H9 (cell line): ENCODE results near the gene ARID3A. TPM values are rescaled to one million over a fixed set of nuclear protein-coding genes. Genes with fewer than 3 reads are reported as not detected.

Experiments
- DNase-seq: peaks from one replicate; pipeline ENCODE4 v3.0.0-alpha.2; 2017
- H2AFZ ChIP-seq: one replicate; pipeline ENCODE4 v1.6.1; 2013; ENCODE audit warnings: mild to moderate bottlenecking, low read length, control low read depth, moderate library complexity
- H2AK5ac ChIP-seq: 2 replicates; pipeline ENCODE4 v1.6.1; 2013; ENCODE audit warnings: low read length, control low read depth, mixed read lengths; ENCODE audit not compliant: insufficient read length
- H2BK120ac ChIP-seq: one replicate; pipeline ENCODE4 v1.6.1; 2013; ENCODE audit warnings: low read depth, mild to moderate bottlenecking, low read length, control low read depth, inconsistent platforms; ENCODE audit not compliant: poor library complexity, severe bottlenecking
- H2BK12ac ChIP-seq: 2 replicates; pipeline ENCODE4 v1.6.1; 2013; ENCODE audit warnings: low read length, control low read depth, mixed read lengths, low read depth; ENCODE audit not compliant: insufficient read length
- H2BK15ac ChIP-seq: 2 replicates; pipeline ENCODE4 v1.6.1; 2013; ENCODE audit warnings: low read depth, low read length, control low read depth
- H2BK20ac ChIP-seq: one replicate; pipeline ENCODE4 v1.6.1; 2013; ENCODE audit warnings: low read depth, mild to moderate bottlenecking, low read length, control low read depth, inconsistent platforms; ENCODE audit not compliant: poor library complexity, severe bottlenecking
- H2BK5ac ChIP-seq: 2 replicates; pipeline ENCODE4 v1.6.1; 2013; ENCODE audit warnings: low read length, control low read depth, mixed read lengths; ENCODE audit not compliant: insufficient read length
- H3K14ac ChIP-seq: 2 replicates; pipeline ENCODE4 v1.6.1; 2013; ENCODE audit warnings: low read length, control low read depth; ENCODE audit not compliant: insufficient read depth
- H3K18ac ChIP-seq: 2 replicates; pipeline ENCODE4 v1.6.1; 2013; ENCODE audit warnings: low read depth, mild to moderate bottlenecking, mixed read lengths, low read length, control low read depth; ENCODE audit not compliant: insufficient read length
- H3K23ac ChIP-seq: 2 replicates; pipeline ENCODE4 v1.6.1; 2013; ENCODE audit warnings: low read length, control low read depth, mixed read lengths, low read depth; ENCODE audit not compliant: insufficient read length
- H3K23me2 ChIP-seq: 2 replicates; pipeline ENCODE4 v1.6.1; 2013; ENCODE audit warnings: low read depth, mild to moderate bottlenecking, mixed read lengths, low read length, control low read depth; ENCODE audit not compliant: insufficient read length, poor library complexity, severe bottlenecking
- H3K27ac ChIP-seq: 2 replicates; pipeline ENCODE4 v1.5.1; 2013; ENCODE audit warnings: low read length, control low read depth, mixed read lengths, low read depth; ENCODE audit not compliant: insufficient read length
- H3K27me3 ChIP-seq: 2 replicates; pipeline ENCODE4 v1.6.1; 2013; ENCODE audit warnings: low read length, control low read depth, inconsistent platforms; ENCODE audit not compliant: insufficient read depth
- H3K4ac ChIP-seq: 2 replicates; pipeline ENCODE4 v1.6.1; 2013; ENCODE audit warnings: low read depth, mild to moderate bottlenecking, control low read depth, inconsistent platforms, low read length, moderate library complexity
- H3K4me1 ChIP-seq: 2 replicates; pipeline ENCODE4 v1.6.1; 2013; ENCODE audit warnings: low read length, control low read depth, inconsistent platforms; ENCODE audit not compliant: insufficient read depth
- H3K4me2 ChIP-seq: 2 replicates; pipeline ENCODE4 v1.6.1; 2013; ENCODE audit warnings: low read length, control low read depth, mixed read lengths; ENCODE audit not compliant: insufficient read length, insufficient read depth
- H3K56ac ChIP-seq: 2 replicates; pipeline ENCODE4 v1.6.1; 2013; ENCODE audit warnings: low read depth, mild to moderate bottlenecking, mixed read lengths, low read length, control low read depth; ENCODE audit not compliant: insufficient read length
- H3K79me1 ChIP-seq: 2 replicates; pipeline ENCODE4 v1.6.1; 2013; ENCODE audit warnings: low read depth, mild to moderate bottlenecking, moderate library complexity, low read length, control low read depth, inconsistent platforms; ENCODE audit not compliant: insufficient read depth, poor library complexity, severe bottlenecking
- H3K79me2 ChIP-seq: 2 replicates; pipeline ENCODE4 v1.6.1; 2013; ENCODE audit warnings: low read length, control low read depth, inconsistent platforms; ENCODE audit not compliant: insufficient read depth
- H3K9ac ChIP-seq: 2 replicates; pipeline ENCODE4 v1.6.1; 2013; ENCODE audit warnings: low read length, control low read depth, mixed read lengths; ENCODE audit not compliant: insufficient read length; ENCODE audit errors: extremely low read depth
- H3K9me3 ChIP-seq: one replicate; pipeline ENCODE4 v1.6.1; 2013; ENCODE audit warnings: low read depth, low read length, inconsistent platforms; ENCODE audit not compliant: control insufficient read depth
- H3T11ph ChIP-seq: one replicate; pipeline ENCODE4 v1.6.1; 2013; ENCODE audit warnings: mild to moderate bottlenecking, low read length, control low read depth, inconsistent platforms
- H4K20me1 ChIP-seq: one replicate; pipeline ENCODE4 v1.6.1; 2013; ENCODE audit not compliant: control insufficient read depth, insufficient read length, insufficient read depth
- H4K5ac ChIP-seq: 2 replicates; pipeline ENCODE4 v1.6.1; 2013; ENCODE audit warnings: low read depth, mild to moderate bottlenecking, mixed read lengths, low read length, control low read depth; ENCODE audit not compliant: insufficient read length
- H4K8ac ChIP-seq: replicated peaks from 2 replicates; pipeline ENCODE4 v1.6.1; 2013; ENCODE audit warnings: low read length, control low read depth, mixed read lengths, low read depth; ENCODE audit not compliant: insufficient read length
- H4K91ac ChIP-seq: 2 replicates; pipeline ENCODE4 v1.6.1; 2013; ENCODE audit warnings: low read depth, mild to moderate bottlenecking, moderate library complexity, mixed read lengths, low read length, control low read depth; ENCODE audit not compliant: insufficient read length
- H3K27ac Mint-ChIP-seq, 3 experiments: 2 replicates in 2 of 3; 3 replicates in 1 of 3; pipeline ENCODE4 v1.8.0; 2020 to 2021; ENCODE audit warnings: mixed read lengths in 3 of 3, mild to moderate bottlenecking in 1 of 3, moderate library complexity in 1 of 3
- H3K27me3 Mint-ChIP-seq: 2 replicates; pipeline ENCODE4 v1.8.0; 2021; ENCODE audit warnings: low read depth, mild to moderate bottlenecking, moderate library complexity, mixed read lengths
- H3K36me3 Mint-ChIP-seq, 3 experiments: 2 replicates in 2 of 3; 3 replicates in 1 of 3; pipeline ENCODE4 v1.8.0; 2020 to 2021; ENCODE audit warnings: low read depth in 3 of 3, mixed read lengths in 3 of 3; ENCODE audit not compliant: insufficient read depth in 1 of 3
- H3K4me1 Mint-ChIP-seq, 2 experiments: 2 replicates each; pipeline ENCODE4 v1.8.0; 2020; ENCODE audit warnings: mixed read lengths in 2 of 2
- H3K4me3 Mint-ChIP-seq, 2 experiments: 2 replicates in 1 of 2; 3 replicates in 1 of 2; pipeline ENCODE4 v1.8.0; 2020 to 2021; ENCODE audit warnings: mild to moderate bottlenecking in 2 of 2, mixed read lengths in 2 of 2, moderate library complexity in 1 of 2
- H3K9me3 Mint-ChIP-seq, 2 experiments: 2 replicates in 1 of 2; 3 replicates in 1 of 2; pipeline ENCODE4 v1.8.0; 2020; ENCODE audit warnings: mild to moderate bottlenecking in 2 of 2, mixed read lengths in 2 of 2, moderate library complexity in 1 of 2
- CTCF ChIP-seq: fragments of 200-600 bp; sonication (generic); conservative IDR thresholded peaks from 3 replicates; pipeline ENCODE4 v1.8.0; 2021; ENCODE audit warnings: antibody characterized with exemption, mild to moderate bottlenecking
- WGBS: extraction: QIAGEN DNeasy Blood & Tissue Kit; methylation state at CpG from one replicate; pipeline ENCODE4 v1.1.7; 2013; ENCODE audit warnings: missing lambda C conversion rate, low lambda C conversion rate, mixed read lengths; ENCODE audit not compliant: insufficient read length; ENCODE audit errors: extremely low coverage; 5-methylcytosine and 5-hydroxymethylcytosine counted together
- total RNA-seq: library from RNA; stranded (reverse); gene quantifications from 2 replicates; pipeline ENCODE4 v1.2.1, GENCODE V29; 2021

ARID3A gene
- total RNA-seq, 1 experiment from 2014 or later = 98.3 TPM

- Histone ChIP-seq H4K5ac (no peak within 1 kb of the TSS), H3K4me1 (no peaks in the 10 kb centered on the region), H2BK12ac (no peak within 1 kb of the TSS), H3K56ac (no peak within 1 kb of the TSS), H3K9ac (no peak within 1 kb of the TSS), H3K18ac (no peak within 1 kb of the TSS), H2BK5ac (no peak within 1 kb of the TSS), H3K27ac (no peak within 1 kb of the TSS), H4K8ac (no peak within 1 kb of the TSS), H2AFZ (no peak within 1 kb of the TSS), H4K91ac (no peak within 1 kb of the TSS), H3K4me2 (peak within 1 kb of the TSS; percentile 42), H3K9me3 (no peaks in the 10 kb centered on the region), H2AK5ac (no peak within 1 kb of the TSS), H2BK20ac (no peak within 1 kb of the TSS), H3T11ph (no peak within 1 kb of the TSS), H3K23ac (no peak within 1 kb of the TSS), H2BK120ac (no peak within 1 kb of the TSS), H3K27me3 (no peaks in the 10 kb centered on the region; the same call in 1 of the 2 replicates), H2BK15ac (no peak within 1 kb of the TSS), H3K79me1 (peaks cover 3% of the 10 kb centered on the region), H3K4ac (no peak within 1 kb of the TSS), H4K20me1 (no peaks in the 10 kb centered on the region), H3K14ac (peak within 1 kb of the TSS; percentile 71; the same call in 1 of the 2 replicates), H3K79me2 (peaks cover 2% of the 10 kb centered on the region; the same call in 1 of the 2 replicates), H3K23me2 (peaks cover 22% of the 10 kb centered on the region)
- Mint-ChIP-seq H3K27me3 (peaks cover 39% of the 10 kb centered on the region), H3K4me1 (peaks cover 0 to 13% of the 10 kb centered on the region in 2 experiments; a peak in 2 of 4 replicates), H3K9me3 (peaks cover 0 to 3% of the 10 kb centered on the region in 2 experiments; a peak in 1 of 5 replicates), H3K36me3 (peaks cover 0 to 12% (median 5%) of the 10 kb centered on the region in 3 experiments; a peak in 3 of 7 replicates), H3K27ac (no peak within 1 kb of the TSS), H3K4me3 (peak within 1 kb of the TSS; percentile 75 to 87)
- peak; percentile 62 for DNase-seq
- no peak for TF ChIP-seq CTCF
- no CpG with 5 or more reads among the region's 76 CpGs for WGBS
Measured at GRCh38 chr19:913080-913748, 12.6 kb upstream of the ARID3A start, which contains the start of gene R3HDM4. Gene R3HDM4 (minus strand): TSS chr19:913219. CDS start chr19:913157, 62 bp downstream.
